Mesenchymal stem cell (in vitro differentiated cells and primary cell): ENCODE results near the gene APCDD1.
A peak's percentile ranks its signal among the peaks of the same experiment; 100 is the strongest.

Source experiments
- DNase-seq: peaks from one replicate; pipeline ENCODE4 v3.0.0-alpha.2; 2013
- H2AFZ ChIP-seq: one replicate; pipeline ENCODE4 v1.6.1; 2013; ENCODE audit warnings: low read depth, mild to moderate bottlenecking, control low read depth, inconsistent platforms, low read length, moderate library complexity
- H2AK5ac ChIP-seq: 2 replicates; pipeline ENCODE4 v1.6.1; 2013; ENCODE audit warnings: low read length, moderate library complexity, mild to moderate bottlenecking, inconsistent platforms; ENCODE audit not compliant: severe bottlenecking
- H2BK120ac ChIP-seq: one replicate; pipeline ENCODE4 v1.6.1; 2013; ENCODE audit warnings: low read depth, mild to moderate bottlenecking, inconsistent platforms, low read length, moderate library complexity
- H2BK12ac ChIP-seq, 2 experiments: one replicate each; pipeline ENCODE4 v1.6.1; 2013; ENCODE audit warnings: inconsistent platforms in 2 of 2, low read length in 2 of 2, mild to moderate bottlenecking in 2 of 2, moderate library complexity in 2 of 2, control low read depth in 1 of 2
- H2BK15ac ChIP-seq: one replicate; pipeline ENCODE4 v1.6.1; 2013; ENCODE audit warnings: mild to moderate bottlenecking, low read depth, inconsistent platforms; ENCODE audit not compliant: poor library complexity, severe bottlenecking
- H2BK5ac ChIP-seq: 2 replicates; pipeline ENCODE4 v1.6.1; 2013; ENCODE audit warnings: low read depth, mild to moderate bottlenecking, low read length, control low read depth, inconsistent platforms; ENCODE audit not compliant: poor library complexity, severe bottlenecking
- H3K14ac ChIP-seq, 2 experiments: one replicate each; pipeline ENCODE4 v1.6.1; 2013; ENCODE audit warnings: inconsistent platforms in 2 of 2, low read length in 2 of 2, control low read depth in 1 of 2, mild to moderate bottlenecking in 1 of 2, moderate library complexity in 1 of 2
- H3K18ac ChIP-seq, 2 experiments: one replicate each; pipeline ENCODE4 v1.6.1; 2013; ENCODE audit warnings: inconsistent platforms in 2 of 2, low read length in 2 of 2, control low read depth in 1 of 2, low read depth in 1 of 2, mild to moderate bottlenecking in 1 of 2
- H3K23ac ChIP-seq, 2 experiments: one replicate each; pipeline ENCODE4 v1.6.1; 2013; ENCODE audit warnings: inconsistent platforms in 2 of 2, low read length in 2 of 2, mild to moderate bottlenecking in 2 of 2, moderate library complexity in 2 of 2, control low read depth in 1 of 2
- H3K27ac ChIP-seq: 2 replicates; pipeline ENCODE4 v1.5.1; 2013; ENCODE audit warnings: mild to moderate bottlenecking, moderate library complexity, low read length, control low read depth, inconsistent platforms; ENCODE audit not compliant: poor library complexity, severe bottlenecking
- H3K27me3 ChIP-seq, 2 experiments: 2 replicates each; pipeline versions ENCODE4 v1.6.1 to v1.7.0; 2013; ENCODE audit warnings: low read length in 2 of 2, mild to moderate bottlenecking in 2 of 2, moderate library complexity in 2 of 2, control low read depth in 1 of 2, inconsistent platforms in 1 of 2; ENCODE audit not compliant: control insufficient read depth in 1 of 2, insufficient read depth in 1 of 2
- H3K36me3 ChIP-seq, 2 experiments: 2 replicates each; pipeline versions ENCODE4 v1.6.1 to v1.7.0; 2013; ENCODE audit warnings: low read length in 2 of 2, control low read depth in 1 of 2, inconsistent platforms in 1 of 2, low read depth in 1 of 2, mild to moderate bottlenecking in 1 of 2; ENCODE audit not compliant: insufficient read depth in 2 of 2, control insufficient read depth in 1 of 2
- H3K4ac ChIP-seq, 2 experiments: one replicate each; pipeline ENCODE4 v1.6.1; 2013; ENCODE audit warnings: inconsistent platforms in 2 of 2, low read length in 2 of 2, mild to moderate bottlenecking in 2 of 2, moderate library complexity in 2 of 2, control low read depth in 1 of 2, low read depth in 1 of 2
- H3K4me1 ChIP-seq: 2 replicates; pipeline ENCODE4 v1.6.1; 2013; ENCODE audit warnings: low read depth, low read length, control low read depth; ENCODE audit not compliant: control insufficient read depth, insufficient read depth
- H3K4me2 ChIP-seq: 2 replicates; pipeline ENCODE4 v1.6.1; 2013; ENCODE audit warnings: low read length, mild to moderate bottlenecking, inconsistent platforms; ENCODE audit not compliant: poor library complexity, severe bottlenecking
- H3K4me3 ChIP-seq, 2 experiments: 2 replicates each; pipeline versions ENCODE4 v1.5.1 to v1.7.0; 2013; ENCODE audit warnings: low read length in 2 of 2, mild to moderate bottlenecking in 2 of 2, control low read depth in 1 of 2, low read depth in 1 of 2; ENCODE audit not compliant: insufficient read depth in 1 of 2
- H3K79me1 ChIP-seq: replicated peaks from 2 replicates; pipeline ENCODE4 v1.6.1; 2013; ENCODE audit warnings: mild to moderate bottlenecking, control low read depth, low read length, inconsistent platforms; ENCODE audit not compliant: poor library complexity, severe bottlenecking
- H3K9ac ChIP-seq: 2 replicates; pipeline ENCODE4 v1.7.0; 2013; ENCODE audit warnings: mild to moderate bottlenecking, low read length, moderate library complexity
- H3K9me3 ChIP-seq: 2 replicates; pipeline ENCODE4 v1.7.0; 2013; ENCODE audit warnings: mild to moderate bottlenecking, low read length; ENCODE audit not compliant: control insufficient read depth
- H4K8ac ChIP-seq: one replicate; pipeline ENCODE4 v1.6.1; 2013; ENCODE audit warnings: inconsistent platforms, mild to moderate bottlenecking, low read length, moderate library complexity
- H4K91ac ChIP-seq: one replicate; pipeline ENCODE4 v1.6.1; 2013; ENCODE audit warnings: mild to moderate bottlenecking, low read length, inconsistent platforms
- WGBS: methylation state at CpG from one replicate; pipeline ENCODE4 v1.1.7; 2013; ENCODE audit warnings: mixed read lengths; 5-methylcytosine and 5-hydroxymethylcytosine counted together

APCDD1 gene

GRCh38 chr18:10525697-10526560, 71.5 kb downstream of the APCDD1 start, which contains the start of gene NAPG:
Gene NAPG, plus strand, starts transcription at chr18:10526027. Its CDS starts 76 bp downstream, at chr18:10526103.
- H3K36me3 ChIP-seq, result no peaks in the 10 kb centered on the region
- peak; percentile 95 for DNase-seq
- H3K4me2 ChIP-seq, result peak within 1 kb of the TSS; percentile 76
- peak within 1 kb of the TSS; percentile 37 to 47 for H3K23ac ChIP-seq
- H2BK5ac ChIP-seq, result peak within 1 kb of the TSS; percentile 78
- no peaks in the 10 kb centered on the region for H3K27me3 ChIP-seq
- peak within 1 kb of the TSS; percentile 86 for H4K91ac ChIP-seq
- H3K9ac ChIP-seq, result peak within 1 kb of the TSS; percentile 92
- peak within 1 kb of the TSS in 1 of 2 experiments; percentile 74 for H3K4ac ChIP-seq
- H3K18ac ChIP-seq, result peak within 1 kb of the TSS; percentile 73 to 85
- H3K27ac ChIP-seq, result peak within 1 kb of the TSS; percentile 95
- peak within 1 kb of the TSS; percentile 43 for H2AFZ ChIP-seq
- peak within 1 kb of the TSS; percentile 80 to 91 for H3K4me3 ChIP-seq
- H2BK120ac ChIP-seq, result peak within 1 kb of the TSS; percentile 90
- peak within 1 kb of the TSS; percentile 59 for H4K8ac ChIP-seq
- peaks cover 9% of the 10 kb centered on the region for H3K4me1 ChIP-seq
- H3K14ac ChIP-seq, result peak within 1 kb of the TSS; percentile 25 to 86
- H3K9me3 ChIP-seq, result no peaks in the 10 kb centered on the region
- WGBS, result under 1% methylated on average over 65 of the region's 68 CpGs
- no peak within 1 kb of the TSS for H2BK12ac ChIP-seq
- no peak within 1 kb of the TSS for H2AK5ac ChIP-seq
- peak within 1 kb of the TSS; percentile 87 for H2BK15ac ChIP-seq
- H3K79me1 ChIP-seq, result no peaks in the 10 kb centered on the region

- Histone ChIP-seq H3K4ac (peak overlapping the region in 1 of 2 experiments; percentile 74), H3K4me2 (peak overlapping the region; percentile 57), H3K27me3 (no peaks in the 10 kb centered on the region), H3K23ac (peak overlapping the region; percentile 37 to 47), H3K79me1 (no peaks in the 10 kb centered on the region), H3K9me3 (no peaks in the 10 kb centered on the region), H3K27ac (peak overlapping the region; percentile 55), H4K8ac (peak overlapping the region; percentile 59), H2BK12ac (no peak overlapping the region), H3K18ac (peak overlapping the region; percentile 73 to 85), H3K36me3 (no peaks in the 10 kb centered on the region), H2BK15ac (no peak overlapping the region), H3K14ac (peak overlapping the region; percentile 25 to 86), H3K4me1 (peaks cover 9% of the 10 kb centered on the region), H2BK120ac (peak overlapping the region; percentile 42), H2AFZ (no peak overlapping the region), H2AK5ac (no peak overlapping the region), H3K4me3 (peak overlapping the region; percentile 80 to 91), H4K91ac (peak overlapping the region; percentile 43), H3K9ac (peak overlapping the region; percentile 92), H2BK5ac (no peak overlapping the region)
- DNase-seq, result no peak
- WGBS, result 19% methylated on average over 11 of the region's 11 CpGs
These were observed 72.1 kb downstream of the APCDD1 start for GRCh38 chr18:10526561-10526949.

- Histone ChIP-seq H3K23ac (no peak overlapping the region), H3K14ac (no peak overlapping the region), H2AFZ (no peak overlapping the region), H2BK5ac (no peak overlapping the region), H3K4me2 (no peak overlapping the region), H2BK120ac (no peak overlapping the region), H4K91ac (no peak overlapping the region), H3K79me1 (no peaks in the 10 kb centered on the region), H3K9me3 (no peaks in the 10 kb centered on the region), H3K4me1 (peaks cover 9% of the 10 kb centered on the region), H3K27ac (no peak overlapping the region), H3K18ac (no peak overlapping the region), H3K36me3 (peaks cover 0 to 2% of the 10 kb centered on the region in 2 experiments), H2AK5ac (no peak overlapping the region), H4K8ac (no peak overlapping the region), H3K9ac (no peak overlapping the region), H2BK15ac (no peak overlapping the region), H3K27me3 (no peaks in the 10 kb centered on the region), H3K4me3 (no peak overlapping the region), H3K4ac (no peak overlapping the region), H2BK12ac (no peak overlapping the region)
- 89% methylated on average over 3 of the region's 3 CpGs for WGBS
- no peak for DNase-seq
These were observed 74.0 kb downstream of the APCDD1 start for GRCh38 chr18:10528439-10528838.

- no peaks in the 10 kb centered on the region for H3K27me3 ChIP-seq
- H2BK120ac ChIP-seq, result no peak overlapping the region
- WGBS, result 95% methylated on average over 2 of the region's 3 CpGs
- peaks cover 3 to 15% of the 10 kb centered on the region in 2 experiments for H3K36me3 ChIP-seq
- H3K79me1 ChIP-seq, result peaks cover 3% of the 10 kb centered on the region
- no peak overlapping the region for H2BK12ac ChIP-seq
- no peak overlapping the region for H3K4me2 ChIP-seq
- H3K9ac ChIP-seq, result no peak overlapping the region
- no peak overlapping the region for H4K8ac ChIP-seq
- no peaks in the 10 kb centered on the region for H3K9me3 ChIP-seq
- H2AK5ac ChIP-seq, result no peak overlapping the region
- no peak overlapping the region for H2BK15ac ChIP-seq
- no peak overlapping the region for H2AFZ ChIP-seq
- no peak overlapping the region for H3K4me3 ChIP-seq
- H3K4me1 ChIP-seq, result peaks cover 9% of the 10 kb centered on the region
- H4K91ac ChIP-seq, result no peak overlapping the region
- no peak overlapping the region for H2BK5ac ChIP-seq
- H3K23ac ChIP-seq, result no peak overlapping the region
- no peak overlapping the region for H3K27ac ChIP-seq
- H3K18ac ChIP-seq, result no peak overlapping the region
- H3K4ac ChIP-seq, result no peak overlapping the region
- DNase-seq, result no peak
- H3K14ac ChIP-seq, result no peak overlapping the region
These were observed 75.6 kb downstream of the APCDD1 start for GRCh38 chr18:10530002-10530401.
